HG03342 (cell line): ENCODE data around the gene PARD3.
A peak's percentile ranks its signal among the peaks of the same experiment; 100 is the strongest.

Experiments used
- ATAC-seq: cut with Tn5 transposase; IDR thresholded peaks from one replicate; pipeline ENCODE4 v1.9.1; 2021; ENCODE audit warnings: mild to moderate bottlenecking, moderate library complexity; ENCODE audit not compliant: unreplicated experiment

The PARD3 gene

DNA sequence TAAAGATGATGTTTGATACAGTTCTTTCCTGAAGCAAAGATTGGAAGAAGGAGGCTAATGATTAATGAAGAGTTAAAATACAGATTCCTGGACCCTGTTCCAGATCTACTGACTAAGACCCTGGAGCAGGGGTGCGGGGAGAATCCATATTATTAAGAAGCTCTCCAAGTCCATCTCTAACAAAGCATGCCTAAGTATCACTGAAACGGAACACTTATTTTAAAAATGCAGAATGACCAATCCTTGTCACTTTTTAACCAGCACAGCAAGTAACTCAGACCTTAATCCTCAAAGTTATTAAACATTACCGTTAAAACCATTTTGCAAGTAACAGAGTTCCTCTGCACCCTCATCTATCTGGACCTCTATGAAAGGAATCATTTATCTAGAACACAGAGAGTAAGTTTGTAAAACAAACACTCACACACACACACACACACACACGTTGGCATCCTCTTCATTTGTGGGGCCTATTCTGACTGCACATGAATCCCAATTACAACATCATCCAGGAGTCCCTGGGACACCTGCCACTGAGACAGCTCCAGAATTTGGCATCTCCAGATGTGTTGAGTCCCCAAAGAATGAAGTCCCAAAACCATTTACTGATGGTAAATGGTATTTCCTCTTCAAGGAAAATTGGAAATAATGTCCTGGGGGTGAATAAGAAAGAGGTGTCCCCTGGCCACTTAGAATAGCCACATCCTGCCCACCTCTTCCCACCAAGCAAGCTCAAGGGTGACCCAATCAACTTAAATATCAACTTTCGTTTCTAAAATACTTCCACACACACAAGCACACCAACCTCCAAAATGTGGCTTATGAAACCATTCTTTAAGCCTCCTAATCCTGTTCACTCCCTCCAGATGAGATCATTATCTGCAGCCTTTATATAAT is 117.5 kb downstream of the PARD3 start:
- no peak for ATAC-seq

DNA sequence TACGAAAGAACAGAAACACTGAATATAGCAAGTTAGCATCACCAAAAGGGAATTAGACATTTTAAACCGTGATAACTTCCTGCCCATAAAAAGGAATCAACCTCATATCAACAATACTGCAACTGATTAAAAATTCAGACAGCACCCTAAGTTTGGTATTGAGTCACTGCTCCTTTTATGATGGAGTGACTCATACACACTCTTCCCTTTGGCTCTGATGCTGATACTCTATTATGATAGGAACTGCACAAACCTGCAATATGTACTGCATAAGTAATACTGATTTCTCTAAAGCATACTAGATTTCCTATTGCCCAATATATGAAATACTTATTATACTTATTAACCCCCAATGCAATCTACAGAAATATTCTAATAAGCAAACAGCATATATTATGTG is 118.7 kb downstream of the PARD3 start:
- no peak for ATAC-seq

- no peak for ATAC-seq
Measured at GRCh38 chr10:34690383-34691049, 124.6 kb downstream of the PARD3 start.

DNA sequence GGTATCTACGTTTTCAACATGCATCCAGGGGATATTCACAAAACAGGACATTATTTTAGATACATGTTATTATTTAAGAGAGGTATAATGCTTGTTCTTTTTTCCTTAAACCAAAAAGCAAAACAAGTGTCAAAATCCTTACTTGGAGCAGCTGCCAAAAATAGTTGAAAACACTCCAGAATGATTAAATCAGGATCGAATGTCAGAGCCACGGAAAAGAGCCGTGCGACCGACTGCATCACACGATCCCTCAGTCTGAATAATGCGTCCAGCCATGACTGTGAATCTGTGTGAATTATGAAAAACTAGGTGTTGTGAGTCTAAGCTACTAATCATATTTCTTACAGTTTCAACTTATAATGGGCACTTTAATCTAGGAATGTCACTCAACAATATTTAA is 126.0 kb downstream of the PARD3 start:
- no peak for ATAC-seq

- no peak for ATAC-seq
Measured at GRCh38 chr10:34687434-34688210, 127.5 kb downstream of the PARD3 start.

- no peak for ATAC-seq
Measured at GRCh38 chr10:34682580-34682979, 132.5 kb downstream of the PARD3 start.

- ATAC-seq = no peak
Measured at GRCh38 chr10:34681933-34682332, 133.2 kb downstream of the PARD3 start.

DNA sequence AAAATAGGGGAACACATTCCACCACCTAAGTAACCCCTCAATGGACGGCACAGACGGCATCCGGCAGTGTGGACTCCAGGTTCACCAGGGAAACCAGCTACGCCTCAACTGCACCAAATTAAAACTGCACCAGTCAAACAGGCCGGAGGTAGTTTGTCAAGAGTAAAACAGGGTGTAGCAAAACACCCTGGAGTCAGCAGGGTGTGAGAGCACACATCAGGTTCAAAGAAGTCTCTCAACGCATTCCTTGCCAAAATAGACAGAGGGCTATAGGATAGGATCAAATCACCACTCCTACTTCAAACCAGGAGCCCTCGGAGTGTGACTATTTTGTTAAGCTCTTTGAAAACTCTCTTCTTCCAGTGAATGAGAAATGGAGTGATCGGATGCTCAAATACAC is 135.9 kb downstream of the PARD3 start:
- ATAC-seq = no peak

GRCh38 chr10:34677591-34677990 is 137.5 kb downstream of the PARD3 start:
- ATAC-seq = no peak

GRCh38 chr10:34677132-34677531 is 138.0 kb downstream of the PARD3 start:
- ATAC-seq = no peak

DNA sequence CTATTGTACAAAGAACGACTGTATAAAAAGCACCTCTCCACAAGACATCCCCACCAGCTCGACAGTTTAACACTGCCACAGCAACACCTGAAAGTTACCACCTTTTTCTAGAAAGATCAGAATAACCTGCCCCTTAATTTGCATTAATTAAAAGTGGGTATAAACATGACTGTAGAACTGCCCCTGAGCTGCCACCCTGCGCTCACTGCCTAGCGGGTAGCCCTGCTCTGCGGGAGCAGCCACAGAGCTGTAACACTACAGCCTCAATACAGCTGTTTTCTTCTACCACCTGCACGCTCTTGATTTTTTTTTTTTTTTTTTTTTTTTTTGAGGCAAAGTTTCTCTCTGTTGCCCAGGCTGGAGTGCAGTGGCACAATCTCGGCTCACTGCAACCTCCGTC is 140.9 kb downstream of the PARD3 start:
- no peak for ATAC-seq

DNA sequence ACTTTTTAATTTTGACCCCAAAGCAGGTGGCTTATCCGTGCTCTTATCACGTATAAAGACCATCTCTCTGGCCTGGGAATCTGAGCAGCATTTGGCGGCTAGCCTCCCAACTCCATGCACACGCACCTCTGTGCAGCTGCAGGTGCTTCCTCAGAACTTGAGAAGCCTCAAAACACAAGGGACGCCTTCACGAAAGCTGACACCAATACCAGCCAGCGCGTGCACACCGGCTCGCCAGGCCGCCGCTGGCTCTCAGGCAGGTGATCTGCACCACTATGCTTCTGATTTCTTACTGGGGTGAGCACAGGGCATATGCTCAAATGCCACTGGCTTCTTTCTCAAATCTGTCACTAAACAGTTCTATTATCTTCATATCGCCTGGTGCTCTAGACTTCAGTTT is 145.0 kb downstream of the PARD3 start:
- ATAC-seq = no peak

DNA sequence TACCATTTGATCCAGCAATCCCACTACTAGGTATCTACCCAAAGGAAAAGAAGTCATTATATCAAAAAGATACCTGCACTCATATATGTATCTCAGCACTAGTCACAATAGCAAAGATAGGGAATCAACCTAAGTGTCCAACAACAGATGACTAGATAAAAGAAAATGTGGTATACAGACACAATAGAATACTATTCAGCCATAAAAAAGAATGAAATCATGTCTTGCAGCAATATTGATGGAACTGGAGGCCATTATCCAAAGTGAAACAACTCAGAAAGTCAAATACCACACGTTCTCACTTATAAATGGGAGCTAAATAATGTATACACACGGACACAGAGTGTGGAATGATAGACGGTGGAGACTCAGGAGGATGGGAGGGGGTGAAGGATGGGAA is 146.0 kb downstream of the PARD3 start:
- ATAC-seq = no peak

- ATAC-seq = no peak
Measured at GRCh38 chr10:34667177-34667576, 147.9 kb downstream of the PARD3 start.

DNA sequence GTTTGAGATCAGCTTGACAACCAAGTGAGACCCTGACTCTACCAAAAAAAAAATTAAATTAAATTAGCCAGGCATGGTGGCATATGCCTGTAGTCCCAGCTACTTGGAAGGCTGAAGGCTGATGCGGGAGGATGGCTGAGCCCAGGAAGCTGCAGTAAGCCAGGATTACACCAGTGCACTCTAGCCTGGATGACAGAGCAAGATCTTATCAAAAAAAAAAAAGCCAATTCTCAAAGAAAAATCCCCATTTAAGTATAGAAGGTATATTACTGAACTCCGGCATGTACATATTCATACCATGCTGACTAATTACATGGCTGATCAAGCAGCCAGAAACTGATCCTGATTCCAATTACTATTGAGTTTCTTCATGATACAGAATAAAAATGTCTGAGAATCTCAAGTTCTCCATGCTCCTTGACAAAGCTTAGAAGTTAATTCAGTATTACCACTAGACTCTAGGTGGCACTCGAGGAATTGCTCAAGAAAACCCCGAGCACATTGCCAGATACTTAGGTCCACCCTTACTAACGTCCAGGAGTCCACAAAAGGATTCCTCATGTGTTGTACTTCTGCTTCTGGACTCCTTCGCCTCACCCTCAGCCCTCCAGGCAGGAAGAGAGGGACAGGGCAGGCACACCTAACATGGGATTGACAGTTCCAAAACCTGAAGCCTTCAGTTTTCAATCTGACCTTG is 148.9 kb downstream of the PARD3 start:
- ATAC-seq = peak; percentile 82

GRCh38 chr10:34664706-34665105 is 150.4 kb downstream of the PARD3 start:
- no peak for ATAC-seq

- no peak for ATAC-seq
Measured at GRCh38 chr10:34661580-34661979, 153.5 kb downstream of the PARD3 start.

DNA sequence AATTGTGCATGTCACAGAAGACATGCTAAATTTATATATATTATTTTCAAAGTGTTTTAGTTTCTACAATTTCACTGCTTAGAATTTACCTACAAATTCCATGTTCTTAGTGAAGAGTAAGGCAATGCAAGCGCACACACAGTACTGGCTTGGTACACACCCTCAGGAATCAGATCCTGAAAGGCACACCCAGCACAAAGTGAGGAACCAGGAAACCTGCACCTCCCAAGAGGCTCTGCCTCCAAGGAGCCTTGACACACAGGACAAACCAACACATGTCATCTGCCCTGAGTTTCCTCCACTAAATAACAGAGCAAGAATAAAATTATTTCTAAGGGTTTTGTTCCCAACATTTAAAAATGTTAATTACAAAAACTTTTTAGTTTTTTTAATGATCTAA is 156.2 kb downstream of the PARD3 start:
- no peak for ATAC-seq

DNA sequence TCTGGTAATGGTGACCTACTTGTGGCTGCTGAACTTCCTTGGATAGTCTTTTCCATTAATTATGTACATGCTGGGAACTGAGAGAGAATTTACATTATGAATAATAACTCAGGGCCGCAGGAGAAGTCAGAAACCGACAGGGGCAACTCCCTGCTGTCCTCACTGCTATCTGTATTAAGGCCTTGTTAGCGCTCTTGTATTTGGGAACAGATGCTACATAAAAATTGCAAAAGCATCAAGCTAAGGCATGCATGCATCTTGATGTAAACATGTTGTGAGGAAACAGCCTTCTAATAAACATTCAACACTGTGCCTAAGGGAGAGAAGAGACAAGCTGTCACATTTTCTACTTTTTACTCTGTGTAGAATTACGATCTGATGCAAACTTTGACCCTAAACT is 158.4 kb downstream of the PARD3 start:
- no peak for ATAC-seq

DNA sequence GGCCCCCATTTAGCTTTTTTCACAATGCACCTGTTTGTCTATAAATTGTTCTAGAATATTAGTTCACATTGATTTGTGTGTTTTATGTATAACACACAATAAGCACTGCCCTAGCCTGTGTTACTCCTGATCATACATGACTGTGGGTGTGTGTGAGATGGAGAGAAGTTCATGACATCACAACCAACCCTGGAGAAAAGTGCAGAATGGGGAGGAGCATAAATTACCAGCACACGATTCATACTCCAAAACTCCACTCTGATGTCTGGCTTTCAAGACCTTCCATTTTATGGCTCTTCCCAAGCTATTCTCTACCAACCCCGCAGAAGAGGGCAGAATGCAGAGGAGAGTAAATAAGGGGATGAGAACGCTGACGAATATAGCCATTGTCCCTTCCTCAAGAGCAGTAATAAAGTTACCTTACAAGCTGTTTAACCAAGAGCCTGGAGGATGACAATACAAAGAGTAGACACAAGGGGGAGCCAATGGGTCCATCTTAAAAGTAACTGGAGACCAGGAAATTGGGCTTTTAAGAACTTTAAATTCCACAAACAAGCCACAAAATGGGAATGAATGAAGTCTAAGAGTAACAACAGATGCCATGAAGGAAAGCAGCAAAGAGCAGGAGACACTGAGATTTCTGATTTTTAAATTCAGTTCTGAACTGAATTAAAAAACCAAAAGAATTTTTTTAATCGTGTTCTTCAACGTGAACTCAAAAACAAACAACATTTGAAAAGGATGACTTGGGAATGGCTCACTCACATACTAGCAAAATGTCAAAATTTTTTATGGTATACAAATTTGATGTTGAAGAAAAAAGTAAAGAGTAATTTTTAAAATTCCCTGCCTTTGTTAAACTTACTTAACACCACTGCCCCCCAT is 159.6 kb downstream of the PARD3 start:
- peak; percentile 66 for ATAC-seq
